ENCODE measurements around the gene SNTG2. TPM values are rescaled to one million over a fixed set of nuclear protein-coding genes. Genes with fewer than 3 reads are reported as not detected.

The SNTG2 gene
- total RNA-seq, 4 donors from 2014 or later: 4.2 to 14.2 (median 9.2) TPM

DNA sequence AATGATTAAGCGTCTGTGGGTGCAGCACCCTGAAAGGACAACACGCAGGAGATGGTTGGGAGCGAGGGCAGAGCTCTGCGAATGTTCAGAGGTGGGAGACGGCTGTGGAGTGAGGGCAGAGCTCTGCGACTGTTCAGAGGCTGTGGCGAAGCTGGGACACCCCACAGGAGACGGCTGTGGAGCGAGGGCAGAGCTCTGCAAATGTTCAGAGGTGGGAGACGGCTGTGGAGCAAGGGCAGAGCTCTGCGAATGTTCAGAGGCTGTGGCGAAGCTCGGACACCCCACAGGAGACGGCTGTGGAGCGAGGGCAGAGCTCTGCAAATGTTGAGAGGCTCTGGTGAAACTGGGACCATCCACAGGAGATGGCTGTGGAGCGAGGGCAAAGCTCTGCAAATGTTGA lies 40.0 kb upstream of the SNTG2 start:
- Histone ChIP-seq H3K27me3 (no peaks in the 10 kb centered on the region), H3K4me1 (no peaks in the 10 kb centered on the region), H3K4me3 (replicated peaks in 1 of 3) (no peak overlapping the region), H3K36me3 (no peaks in the 10 kb centered on the region), H3K27ac (no peak overlapping the region), H3K9me3 (no peaks in the 10 kb centered on the region)
- intact Hi-C loops (cut with DNase I): no loop called here
- no peak for TF ChIP-seq POLR2A (IDR thresholded peaks at IDR 0.05)
- TF ChIP-seq, protein P1, sequence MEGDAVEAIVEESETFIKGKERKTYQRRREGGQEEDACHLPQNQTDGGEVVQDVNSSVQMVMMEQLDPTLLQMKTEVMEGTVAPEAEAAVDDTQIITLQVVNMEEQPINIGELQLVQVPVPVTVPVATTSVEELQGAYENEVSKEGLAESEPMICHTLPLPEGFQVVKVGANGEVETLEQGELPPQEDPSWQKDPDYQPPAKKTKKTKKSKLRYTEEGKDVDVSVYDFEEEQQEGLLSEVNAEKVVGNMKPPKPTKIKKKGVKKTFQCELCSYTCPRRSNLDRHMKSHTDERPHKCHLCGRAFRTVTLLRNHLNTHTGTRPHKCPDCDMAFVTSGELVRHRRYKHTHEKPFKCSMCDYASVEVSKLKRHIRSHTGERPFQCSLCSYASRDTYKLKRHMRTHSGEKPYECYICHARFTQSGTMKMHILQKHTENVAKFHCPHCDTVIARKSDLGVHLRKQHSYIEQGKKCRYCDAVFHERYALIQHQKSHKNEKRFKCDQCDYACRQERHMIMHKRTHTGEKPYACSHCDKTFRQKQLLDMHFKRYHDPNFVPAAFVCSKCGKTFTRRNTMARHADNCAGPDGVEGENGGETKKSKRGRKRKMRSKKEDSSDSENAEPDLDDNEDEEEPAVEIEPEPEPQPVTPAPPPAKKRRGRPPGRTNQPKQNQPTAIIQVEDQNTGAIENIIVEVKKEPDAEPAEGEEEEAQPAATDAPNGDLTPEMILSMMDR (IDR thresholded peaks at IDR 0.05): no peak
- no peak for DNase-seq
- 86 to 88% methylated on average over 16 of the region's 16 CpGs for WGBS, 2 donors

DNA sequence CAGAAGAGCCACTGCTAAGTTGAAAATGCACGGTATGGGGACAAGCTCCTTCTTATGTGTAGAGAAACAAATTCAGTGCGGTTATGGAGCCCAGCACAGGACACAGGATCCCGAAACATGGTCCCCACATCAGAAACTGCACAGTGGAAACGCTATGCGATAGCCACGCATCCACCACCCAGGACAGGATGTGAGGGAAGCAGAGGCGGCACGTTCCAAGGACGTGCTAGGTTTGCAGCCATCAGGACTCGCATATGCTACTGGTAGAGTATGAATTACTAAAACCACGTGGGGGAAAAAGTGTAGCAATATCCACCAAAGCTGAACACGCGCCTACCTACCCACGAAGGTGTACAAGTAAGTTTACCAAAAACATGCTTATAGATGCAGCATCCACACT lies 34.7 kb upstream of the SNTG2 start:
- H3K27ac ChIP-seq: no peak overlapping the region
- intact Hi-C loops (cut with DNase I): no loop called here
- no peaks in the 10 kb centered on the region for H3K4me1 ChIP-seq
- 92 to 94% methylated on average over 14 of the region's 14 CpGs for WGBS, 2 donors
- DNase-seq: no peak
- TF ChIP-seq, protein P1 (IDR thresholded peaks at IDR 0.05): no peak
- no peak for TF ChIP-seq POLR2A (IDR thresholded peaks at IDR 0.05)
- H3K27me3 ChIP-seq: no peaks in the 10 kb centered on the region
- H3K36me3 ChIP-seq: no peaks in the 10 kb centered on the region
- H3K4me3 ChIP-seq (replicated peaks in 1 of 3): no peak overlapping the region
- no peaks in the 10 kb centered on the region for H3K9me3 ChIP-seq

DNA sequence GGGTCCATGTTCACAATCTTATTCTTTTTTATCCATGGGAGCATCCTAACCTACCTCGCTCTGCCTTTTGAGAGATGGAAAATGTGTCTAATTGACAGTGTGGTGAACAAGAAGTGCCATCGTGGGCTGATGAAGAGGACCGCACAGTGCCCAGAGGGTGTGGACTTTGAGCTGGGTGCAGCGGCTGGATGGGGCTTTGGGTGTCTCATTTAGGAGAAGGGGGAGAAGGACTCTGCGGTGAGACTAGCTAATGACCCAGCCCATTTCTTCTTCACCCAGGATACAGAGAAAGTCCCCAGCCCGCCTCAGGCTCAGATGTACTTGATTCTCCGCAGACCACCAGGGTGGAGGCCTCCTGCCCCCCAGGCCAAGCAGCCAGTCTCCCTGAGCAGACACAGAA lies 33.7 kb upstream of the SNTG2 start:
- Histone ChIP-seq H3K27ac (no peak overlapping the region), H3K27me3 (no peaks in the 10 kb centered on the region), H3K4me3 (replicated peaks in 1 of 3) (no peak overlapping the region), H3K9me3 (no peaks in the 10 kb centered on the region), H3K4me1 (no peaks in the 10 kb centered on the region), H3K36me3 (no peaks in the 10 kb centered on the region)
- TF ChIP-seq, protein P1 (IDR thresholded peaks at IDR 0.05): no peak
- TF ChIP-seq POLR2A (IDR thresholded peaks at IDR 0.05): no peak
- DNase-seq: no peak
- WGBS, 2 donors: 94 to 95% methylated on average over 7 of the region's 7 CpGs
- intact Hi-C loops (cut with DNase I): no loop called here

- no peak overlapping the region for H3K27ac ChIP-seq
- no peaks in the 10 kb centered on the region for H3K4me1 ChIP-seq
- H3K27me3 ChIP-seq: no peaks in the 10 kb centered on the region
- H3K36me3 ChIP-seq: no peaks in the 10 kb centered on the region
- no peak overlapping the region for H3K4me3 ChIP-seq (replicated peaks in 1 of 3)
- H3K9me3 ChIP-seq: no peaks in the 10 kb centered on the region
- TF ChIP-seq POLR2A (IDR thresholded peaks at IDR 0.05): no peak
- intact Hi-C loops (cut with DNase I): no loop called here
- DNase-seq: no peak
Measured at GRCh38 chr2:919672-920071, 31.0 kb upstream of the SNTG2 start.

- intact Hi-C loops (cut with DNase I): no loop called here
- no peak for DNase-seq
- H3K4me3 ChIP-seq (replicated peaks in 1 of 3): no peak overlapping the region
- no peaks in the 10 kb centered on the region for H3K9me3 ChIP-seq
- H3K4me1 ChIP-seq: no peaks in the 10 kb centered on the region
- TF ChIP-seq, protein P1 (IDR thresholded peaks at IDR 0.05): no peak
- no peak for TF ChIP-seq POLR2A (IDR thresholded peaks at IDR 0.05)
- WGBS, 2 donors: 92 to 95% methylated on average over 11 of the region's 11 CpGs
- H3K36me3 ChIP-seq: no peaks in the 10 kb centered on the region
- no peaks in the 10 kb centered on the region for H3K27me3 ChIP-seq
- no peak overlapping the region for H3K27ac ChIP-seq
Measured at GRCh38 chr2:920573-920972, 30.1 kb upstream of the SNTG2 start.

- Histone ChIP-seq H3K27ac (no peak overlapping the region), H3K27me3 (no peaks in the 10 kb centered on the region), H3K9me3 (no peaks in the 10 kb centered on the region), H3K4me3 (replicated peaks in 1 of 3) (no peak overlapping the region), H3K4me1 (no peaks in the 10 kb centered on the region), H3K36me3 (no peaks in the 10 kb centered on the region)
- 95 to 96% methylated on average over 13 of the region's 13 CpGs for WGBS, 2 donors
- intact Hi-C loops (cut with DNase I): no loop called here
- TF ChIP-seq, protein P1 (IDR thresholded peaks at IDR 0.05): no peak
- TF ChIP-seq POLR2A (IDR thresholded peaks at IDR 0.05): no peak
- no peak for DNase-seq
Measured at GRCh38 chr2:920999-921398, 29.6 kb upstream of the SNTG2 start.
